ENCODE measurements around the gene PLA2G12A.

PLA2G12A gene

DNA sequence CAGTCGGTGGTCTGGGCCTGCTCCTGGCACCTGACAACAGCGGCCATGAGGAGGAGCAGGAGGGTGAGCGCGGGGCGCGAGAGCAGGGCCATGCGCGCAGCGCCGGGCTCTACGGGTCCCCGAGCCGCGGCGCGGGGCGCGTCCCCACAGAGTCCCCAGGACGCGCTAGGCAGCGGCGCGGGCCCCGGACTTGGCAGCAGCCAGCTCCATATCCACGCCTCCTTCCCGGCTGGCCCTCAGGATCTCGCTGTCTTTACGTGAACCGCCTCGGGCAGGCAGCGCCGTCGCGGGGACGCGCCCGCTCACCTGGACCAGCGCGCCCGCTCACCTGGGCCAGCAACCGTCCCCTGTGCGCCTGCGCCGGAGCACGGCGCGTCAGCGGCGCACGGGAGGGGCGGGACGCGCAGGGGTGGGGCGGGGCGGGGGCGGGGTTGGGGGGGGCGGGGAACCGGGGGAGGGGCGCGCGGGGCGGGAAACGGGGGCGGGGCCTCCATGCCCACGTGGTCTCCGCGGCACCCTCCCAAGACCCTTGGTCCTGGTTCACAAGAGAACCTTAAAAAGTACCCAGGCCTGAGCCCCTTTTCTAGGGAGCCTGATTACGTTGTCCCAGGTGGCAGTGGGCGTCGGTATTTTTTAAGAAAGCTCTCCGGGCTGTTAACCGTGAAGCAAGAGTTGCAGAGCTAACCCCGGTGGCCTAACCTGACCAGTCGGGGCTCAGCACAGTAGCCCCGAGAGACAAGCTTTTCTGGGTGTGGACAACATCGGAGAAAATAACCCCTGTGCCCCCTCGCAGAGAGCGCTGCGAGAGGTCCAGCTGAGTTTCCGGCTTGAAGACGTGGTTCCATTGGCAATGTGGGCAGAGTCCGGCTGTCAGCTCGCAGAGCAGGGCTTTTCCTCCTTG lies at the start of gene PLA2G12A:
TSS of gene PLA2G12A (minus strand) at position 353 of the 901 bp plus-strand sequence. CDS start at position 92, 261 bp downstream.
- peak; percentile 35 for DNase-seq

DNA sequence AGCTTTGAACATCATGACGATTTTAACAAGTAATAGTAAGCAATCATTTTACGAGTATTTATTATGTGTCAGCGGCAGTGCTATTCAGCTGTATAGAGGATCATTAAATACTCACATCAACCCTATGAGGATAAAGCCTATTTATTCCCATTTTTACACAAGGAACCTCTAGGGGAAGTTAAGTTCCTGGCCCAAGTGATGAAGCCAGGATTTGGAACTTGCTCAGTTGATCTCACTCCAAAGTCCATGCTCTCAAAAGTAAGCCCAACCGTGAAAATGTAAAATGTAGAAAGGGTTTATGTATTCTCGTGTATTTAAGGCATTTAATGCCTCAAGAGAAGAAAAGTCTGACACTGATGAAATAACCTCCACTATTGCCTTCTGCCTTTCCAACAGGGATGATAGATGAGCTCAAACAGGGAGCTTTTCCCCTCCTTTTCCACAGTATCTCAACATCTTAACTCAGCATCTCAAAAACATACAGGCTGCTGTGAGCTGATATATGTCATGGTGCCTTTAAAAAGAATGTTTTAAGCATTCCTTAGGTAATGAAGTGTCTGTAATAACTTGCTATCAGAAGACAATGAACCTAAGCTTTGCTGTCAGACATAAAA lies 35.0 kb upstream of the PLA2G12A start:
- DNase-seq: no peak

DNA sequence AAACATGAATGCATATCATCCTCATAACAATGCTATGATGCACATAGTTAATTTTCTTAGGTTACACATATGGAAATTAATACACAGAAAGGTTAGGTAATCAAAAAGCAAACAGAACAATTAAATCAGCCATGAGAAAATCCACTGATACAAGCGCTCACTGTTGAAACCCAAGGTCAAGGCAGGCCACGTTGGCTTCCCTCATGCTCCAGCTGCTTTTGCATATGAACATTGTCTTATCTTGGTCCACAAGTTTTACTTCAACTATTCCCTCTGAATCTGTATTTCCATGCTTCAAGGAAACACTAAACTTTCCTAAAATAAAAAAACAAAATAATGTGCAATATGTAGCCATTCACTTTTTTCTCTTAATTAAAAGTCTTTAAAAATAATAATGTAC lies 34.5 kb upstream of the PLA2G12A start:
- DNase-seq: no peak

DNA sequence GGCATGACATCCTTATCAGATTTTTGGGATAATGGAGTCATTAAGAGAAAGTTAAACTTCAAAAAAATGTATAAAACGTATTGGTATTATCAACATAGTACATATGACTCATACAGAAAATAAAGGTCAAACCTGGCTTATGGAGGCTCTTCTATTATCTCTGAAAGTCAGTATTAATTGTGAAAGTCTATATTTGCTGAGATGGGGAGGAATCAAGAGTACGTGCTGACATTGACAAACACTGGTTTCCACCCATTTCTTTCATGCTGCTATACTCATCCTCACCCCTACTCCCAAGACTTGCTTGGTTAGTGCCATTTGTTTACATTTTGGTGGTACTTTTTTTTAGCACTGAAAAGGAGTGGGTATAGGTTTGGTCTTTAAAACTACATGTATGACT lies 30.8 kb upstream of the PLA2G12A start:
- no peak for DNase-seq

DNA sequence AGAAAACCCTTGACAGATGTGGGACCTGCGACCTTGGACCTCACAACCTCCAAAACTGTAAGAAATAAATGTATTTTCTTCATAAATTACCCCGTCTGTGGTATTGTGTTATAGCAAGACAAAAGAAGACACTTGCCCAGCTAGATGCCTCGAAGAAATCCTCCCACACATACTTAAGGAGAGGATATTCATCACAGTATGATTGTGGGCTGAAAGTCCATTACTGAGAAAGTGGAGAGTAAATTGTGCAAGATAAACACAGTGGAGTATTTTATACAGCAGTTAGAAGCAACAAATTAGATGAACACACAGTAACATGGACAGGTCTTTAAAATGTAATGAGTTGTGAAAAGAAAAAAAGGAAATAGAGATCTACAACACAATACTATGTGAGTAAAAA lies 25.8 kb upstream of the PLA2G12A start:
- peak; percentile 12 for DNase-seq

DNA sequence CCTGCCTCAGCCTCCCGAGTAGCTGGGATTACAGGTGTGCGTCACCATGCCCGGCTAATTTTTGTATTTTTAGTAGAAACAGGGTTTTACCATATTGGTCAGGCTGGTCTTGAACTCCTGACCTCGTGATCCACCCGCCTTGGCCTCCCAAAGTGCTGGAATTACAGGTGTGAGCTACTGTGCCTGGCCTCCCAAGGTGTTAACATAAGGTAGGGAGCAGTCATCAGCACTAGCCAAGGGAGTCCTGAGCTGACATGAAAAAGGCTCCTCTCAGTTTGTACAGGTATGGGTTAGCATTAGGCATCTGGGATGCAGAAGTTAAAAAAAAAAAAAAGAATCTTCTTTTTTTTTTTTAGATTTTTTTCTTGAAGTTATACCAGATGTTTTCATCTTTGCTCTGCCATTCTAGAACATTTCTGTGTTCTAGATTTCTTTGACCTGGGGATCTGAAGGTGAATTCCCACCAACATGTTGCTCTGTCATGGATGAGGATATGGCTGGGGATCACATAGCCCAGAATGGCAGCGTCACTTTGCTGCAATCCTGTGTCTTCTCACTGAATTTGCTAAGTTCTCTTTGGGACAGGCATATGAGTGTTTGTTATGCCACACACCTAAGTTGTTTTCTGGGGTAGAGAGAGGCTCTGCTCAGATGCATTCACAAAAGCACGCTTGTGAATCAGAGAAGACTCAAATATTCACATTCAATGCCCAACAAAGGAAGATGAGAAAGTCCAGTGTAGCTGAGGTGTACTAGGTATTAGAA lies 24.4 kb upstream of the PLA2G12A start:
- DNase-seq: no peak

DNA sequence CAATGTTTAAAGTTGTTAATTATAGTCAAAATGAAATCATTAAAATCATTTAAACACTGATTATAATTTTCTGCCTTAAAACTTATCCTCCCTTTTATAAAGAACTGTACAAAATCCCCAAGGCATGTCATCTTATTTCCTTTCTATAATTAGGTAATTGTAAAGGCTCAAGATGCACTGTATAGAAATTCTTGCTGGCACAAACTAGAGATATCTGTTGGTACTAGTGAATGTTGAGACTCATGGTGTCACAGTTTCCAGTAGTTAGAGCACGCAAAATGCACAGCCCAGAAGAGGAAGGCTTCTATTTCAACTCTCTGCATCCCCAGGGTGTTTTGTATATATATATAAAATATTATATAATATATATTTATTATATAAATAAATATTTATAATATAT lies 22.7 kb upstream of the PLA2G12A start:
- no peak for DNase-seq

DNA sequence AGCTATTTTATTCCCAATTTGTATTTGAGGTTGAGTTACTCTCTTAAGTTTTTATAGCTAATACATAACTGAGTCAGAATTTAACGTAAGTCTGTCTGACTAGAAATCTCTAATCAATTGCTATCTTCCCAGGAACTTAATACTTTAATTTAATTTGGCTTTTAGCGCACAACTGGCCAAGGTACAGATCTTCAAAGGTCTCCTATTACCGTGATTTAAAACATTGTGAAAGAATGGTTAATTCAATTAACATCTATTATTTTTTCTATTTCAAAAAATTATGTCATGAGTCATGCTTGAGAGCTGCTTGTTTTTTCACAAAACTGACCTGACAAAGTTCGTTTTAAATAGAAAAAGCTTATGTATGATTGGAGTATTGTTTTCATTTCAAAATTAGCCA lies 22.0 kb upstream of the PLA2G12A start:
- DNase-seq: no peak

DNA sequence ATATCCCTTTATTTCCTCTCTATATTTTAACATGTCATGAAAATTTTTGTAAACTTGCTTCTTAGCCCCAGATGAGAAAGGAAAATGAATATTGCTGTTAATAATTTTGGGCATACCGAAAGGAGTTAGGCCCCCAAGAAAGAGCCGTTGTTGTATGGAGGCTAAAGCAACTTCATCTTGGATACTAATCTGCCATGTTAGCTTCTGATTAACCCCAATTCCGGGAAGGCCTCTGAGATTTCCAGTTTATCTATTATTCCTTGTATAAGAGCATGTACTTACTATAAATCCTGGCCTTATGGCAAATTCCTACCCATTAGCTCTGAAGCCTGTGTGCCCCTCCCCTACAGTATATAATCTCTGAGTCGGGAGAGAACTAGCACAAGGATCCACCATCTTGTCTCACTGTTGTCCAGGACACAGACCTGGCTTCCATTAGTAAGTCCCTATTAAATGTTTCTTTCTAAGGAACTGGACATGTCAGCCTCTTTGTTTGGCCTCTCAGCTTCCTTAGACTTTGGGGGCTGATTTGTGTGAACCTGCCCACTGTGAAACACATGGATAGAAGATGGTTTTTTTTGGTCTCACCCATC lies 20.9 kb upstream of the PLA2G12A start:
- DNase-seq: no peak

DNA sequence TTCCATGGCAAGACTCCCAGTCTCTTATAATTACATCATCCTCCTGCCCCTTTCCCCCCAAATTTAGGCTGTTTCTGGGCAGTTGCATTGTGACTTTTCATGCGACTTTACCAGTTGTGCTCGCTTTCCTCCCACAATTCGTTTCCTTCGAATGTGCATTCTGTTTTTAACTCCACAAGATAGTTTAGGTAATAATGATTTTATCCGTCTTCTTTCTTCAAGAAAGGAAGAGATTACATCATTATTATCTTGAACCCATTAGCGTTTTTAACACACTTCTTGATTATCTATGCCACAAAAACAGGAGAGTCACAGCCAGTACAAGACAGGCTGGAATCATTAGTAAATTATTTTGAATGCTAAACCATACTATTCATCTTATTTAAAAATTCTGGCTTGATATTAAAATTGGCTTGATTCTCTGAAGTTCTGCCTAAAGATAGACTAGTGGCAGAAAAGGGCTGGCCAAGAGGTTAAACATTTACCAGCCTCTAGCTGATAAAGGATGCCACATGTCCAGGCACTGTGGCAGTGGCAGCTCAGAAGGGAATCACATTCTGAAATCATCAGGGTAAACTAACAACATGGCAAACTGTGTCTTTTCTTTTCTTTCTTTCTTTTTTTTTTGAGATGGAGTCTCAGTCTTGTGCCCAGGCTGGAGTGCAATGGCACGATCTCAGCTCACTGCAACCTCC lies 19.7 kb upstream of the PLA2G12A start:
- no peak for DNase-seq

DNA sequence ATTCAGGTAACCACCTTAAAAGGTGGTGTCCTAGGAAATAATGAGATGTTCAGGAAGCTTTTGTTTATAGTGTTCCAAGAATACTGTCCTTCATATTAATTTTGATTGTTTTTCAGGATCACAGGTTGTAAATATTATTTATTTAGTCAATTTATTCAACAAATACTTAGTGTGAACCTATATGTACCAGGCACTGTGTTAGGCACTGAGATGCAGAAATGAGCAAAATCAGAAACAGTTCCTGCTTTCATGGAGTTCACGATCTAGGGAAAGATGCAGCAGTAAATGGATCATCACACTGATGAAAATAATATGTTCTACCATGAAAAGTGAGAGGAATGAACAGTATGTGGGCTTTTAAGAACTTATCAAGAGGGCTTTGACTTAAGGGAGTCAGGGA lies 18.2 kb upstream of the PLA2G12A start:
- no peak for DNase-seq

DNA sequence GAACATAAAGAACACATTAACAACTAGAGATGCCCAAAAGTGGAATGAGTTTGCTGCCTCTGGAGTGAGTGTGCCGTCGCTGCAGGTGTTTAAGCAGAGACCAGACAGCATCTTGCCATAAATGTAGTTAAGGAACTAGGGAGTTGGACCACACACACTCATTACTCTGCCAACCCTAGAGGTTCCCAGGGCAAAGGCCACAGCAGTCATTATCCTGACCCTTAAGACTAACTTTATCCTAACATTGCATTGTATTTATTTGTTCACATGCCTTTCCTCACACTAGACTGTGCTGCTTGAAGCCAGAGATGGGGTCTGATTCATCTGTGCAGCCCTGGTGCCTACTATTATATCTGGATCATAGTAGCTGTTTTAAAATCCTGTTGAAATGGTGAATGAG lies 16.9 kb upstream of the PLA2G12A start:
- DNase-seq: no peak

DNA sequence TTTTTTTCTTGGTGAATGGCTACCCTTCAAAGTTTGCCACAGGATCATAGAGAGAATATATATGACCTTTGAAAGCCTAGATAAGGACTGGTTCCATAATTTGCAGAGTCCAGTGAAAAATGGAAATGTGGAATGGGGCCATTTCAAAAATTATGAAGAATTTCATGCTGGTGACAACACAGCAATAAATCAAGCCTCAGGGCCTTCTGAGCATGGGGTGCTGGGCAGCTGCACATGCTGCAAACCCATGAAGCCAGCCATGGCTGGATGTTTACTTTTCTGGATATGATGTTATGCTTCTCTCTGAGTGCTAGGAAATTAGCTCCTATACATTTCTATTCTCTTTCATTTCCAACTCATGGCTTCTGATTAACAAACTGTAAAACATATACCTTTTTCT lies 16.0 kb upstream of the PLA2G12A start:
- DNase-seq: no peak

DNA sequence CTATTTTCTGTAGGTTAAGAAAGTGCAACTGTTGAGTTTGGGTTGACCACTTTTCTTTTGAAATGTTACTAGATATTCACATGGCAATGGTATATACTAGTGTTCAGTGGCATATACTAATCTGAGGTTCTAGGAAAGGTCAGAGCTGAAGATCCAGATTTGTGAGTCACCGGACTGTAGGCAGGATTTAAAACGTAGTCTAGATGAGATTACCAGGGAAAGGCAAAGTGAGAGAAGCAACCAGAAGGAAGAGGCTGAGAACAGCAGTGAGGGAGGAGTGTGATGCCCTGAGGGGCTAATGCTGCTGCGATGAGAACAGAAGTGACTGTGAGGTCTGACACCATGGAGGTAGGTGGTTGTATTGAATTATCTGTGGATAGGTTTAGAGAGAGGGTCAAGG lies 9.7 kb upstream of the PLA2G12A start:
- no peak for DNase-seq

DNA sequence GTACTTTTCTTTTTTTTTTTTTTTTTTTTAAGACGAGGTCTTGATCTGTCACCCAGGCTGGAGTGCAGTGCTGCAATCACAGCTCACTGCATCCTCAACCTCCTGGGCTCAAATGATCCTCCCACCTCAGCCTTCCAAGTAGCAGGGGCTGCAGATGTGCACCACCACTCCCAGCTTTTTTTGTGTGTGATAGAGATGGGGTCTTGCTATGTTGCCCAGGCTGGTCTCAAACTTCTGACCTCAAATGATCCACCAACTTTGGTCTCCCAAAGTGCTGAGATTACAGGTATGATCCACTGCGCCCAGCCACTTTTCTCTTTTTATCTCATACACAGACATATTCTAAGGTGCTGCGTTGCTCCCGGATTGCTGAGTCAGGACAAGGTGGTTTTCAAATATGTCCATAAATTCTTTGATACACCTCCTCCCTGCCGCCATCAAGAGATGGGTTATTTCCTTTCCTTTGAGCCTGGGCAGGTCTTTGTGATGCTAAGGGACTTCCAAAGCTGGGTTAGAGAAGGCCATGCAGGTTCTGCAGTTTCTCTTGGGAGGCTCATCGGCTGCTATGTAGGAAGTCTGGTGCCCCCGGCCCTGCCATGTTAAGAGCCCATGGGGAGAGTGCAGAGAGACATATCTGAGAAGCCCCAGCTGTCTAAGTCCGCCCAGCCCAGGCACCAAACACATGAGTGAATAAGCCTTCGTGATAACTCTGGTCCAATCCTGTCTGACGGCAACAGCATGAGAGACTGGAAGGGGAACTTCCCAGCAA lies 8.4 kb upstream of the PLA2G12A start:
- DNase-seq: no peak

DNA sequence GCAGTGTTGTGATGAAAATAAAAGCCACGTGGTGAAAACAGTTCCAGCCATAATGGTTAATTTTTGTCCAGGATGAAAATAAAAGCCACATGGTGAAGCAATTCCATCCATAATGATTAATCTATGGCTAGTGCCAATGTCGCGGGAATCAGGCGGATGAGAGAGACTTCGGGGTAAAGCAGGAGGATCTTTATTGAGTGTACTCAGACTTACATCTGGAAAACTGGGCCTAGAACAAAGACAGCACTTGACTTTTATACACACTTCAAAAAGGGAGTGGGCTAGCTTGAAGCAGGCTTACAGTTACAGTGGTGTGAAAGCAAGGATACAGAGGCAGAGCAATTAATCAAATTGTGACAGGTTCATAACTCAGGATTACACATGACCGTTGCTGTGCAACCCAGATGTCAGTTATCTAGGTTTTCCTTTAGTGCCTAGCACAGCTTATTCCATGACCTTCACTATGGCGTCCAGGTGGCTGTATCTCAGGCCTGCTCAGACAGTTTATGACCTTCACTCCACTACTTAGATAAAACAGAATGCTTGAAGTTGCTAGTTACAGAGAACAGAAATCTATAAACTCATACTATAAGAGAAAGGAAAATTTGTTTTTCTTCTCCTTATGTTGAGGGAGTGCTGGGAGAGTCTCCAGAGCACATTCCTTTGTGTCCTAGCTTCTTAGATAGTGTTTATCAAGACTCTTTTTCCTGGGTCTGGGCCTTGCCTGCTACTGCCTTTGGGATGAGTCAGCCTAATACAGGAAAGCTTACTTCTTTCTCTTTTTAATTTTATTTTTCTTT lies 5.9 kb upstream of the PLA2G12A start:
- no peak for DNase-seq

DNA sequence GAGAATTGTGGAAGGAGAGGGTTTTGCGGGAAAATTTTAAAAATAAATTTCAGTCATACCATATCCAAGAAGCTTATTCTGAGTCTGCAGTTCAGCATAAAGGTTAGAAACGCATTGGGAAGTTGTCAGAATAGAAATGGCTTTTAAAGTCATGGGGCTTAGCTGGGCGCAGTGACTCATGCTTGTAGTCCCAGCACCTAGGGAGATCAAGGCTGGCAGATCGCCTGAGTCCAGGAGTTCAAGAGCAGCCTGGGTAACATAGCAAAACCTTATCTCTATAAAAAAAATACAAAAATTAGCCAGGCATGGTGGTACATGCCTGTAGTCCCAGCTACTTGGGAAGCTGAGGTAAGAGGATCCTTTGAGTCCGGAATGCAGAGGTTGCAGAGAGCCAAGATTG lies 3.9 kb upstream of the PLA2G12A start:
- no peak for DNase-seq

DNA sequence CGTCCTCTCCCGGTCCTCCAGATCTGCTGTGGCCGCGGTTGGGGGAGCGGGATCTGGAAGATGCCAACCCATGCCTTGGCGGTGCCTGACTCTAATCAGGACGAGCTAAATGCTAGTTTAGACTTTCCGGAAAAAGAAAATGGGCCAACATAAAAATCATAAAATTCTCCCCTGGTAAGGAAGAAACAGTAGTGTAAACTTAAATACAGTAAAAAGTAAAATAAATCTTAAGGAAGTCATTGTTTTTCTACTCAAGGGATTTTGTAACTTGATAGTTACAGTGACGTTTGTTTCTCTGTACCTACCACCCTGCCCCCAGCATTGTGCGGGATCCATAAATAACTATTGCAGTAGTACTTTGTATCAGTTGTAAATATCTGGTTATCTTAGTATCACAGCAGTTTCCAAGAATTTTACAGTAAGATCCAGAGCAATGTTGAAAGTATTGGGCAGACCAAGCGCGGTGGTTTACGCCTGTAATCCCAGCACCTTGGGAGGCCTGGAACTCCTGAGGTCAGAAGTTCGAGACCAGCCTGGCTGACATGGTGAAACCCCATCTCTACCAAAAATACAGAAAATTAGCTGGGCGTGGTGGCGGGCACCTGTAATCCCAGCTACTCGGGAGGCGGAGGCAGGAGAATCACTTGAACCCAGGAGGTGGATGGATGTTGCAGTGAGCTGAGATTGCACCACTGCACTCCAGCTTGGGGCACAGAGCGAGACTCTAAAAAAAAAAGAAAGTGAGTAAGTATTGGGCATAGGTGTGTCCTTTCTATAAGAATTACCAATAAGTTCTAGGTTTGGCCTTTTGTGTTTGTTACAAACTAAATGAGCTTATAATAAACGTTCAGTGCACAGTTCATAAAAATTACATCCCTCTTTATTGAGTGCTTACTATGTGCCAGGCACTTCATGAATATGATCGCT lies 1.0 kb upstream of the PLA2G12A start:
- DNase-seq: no peak

DNA sequence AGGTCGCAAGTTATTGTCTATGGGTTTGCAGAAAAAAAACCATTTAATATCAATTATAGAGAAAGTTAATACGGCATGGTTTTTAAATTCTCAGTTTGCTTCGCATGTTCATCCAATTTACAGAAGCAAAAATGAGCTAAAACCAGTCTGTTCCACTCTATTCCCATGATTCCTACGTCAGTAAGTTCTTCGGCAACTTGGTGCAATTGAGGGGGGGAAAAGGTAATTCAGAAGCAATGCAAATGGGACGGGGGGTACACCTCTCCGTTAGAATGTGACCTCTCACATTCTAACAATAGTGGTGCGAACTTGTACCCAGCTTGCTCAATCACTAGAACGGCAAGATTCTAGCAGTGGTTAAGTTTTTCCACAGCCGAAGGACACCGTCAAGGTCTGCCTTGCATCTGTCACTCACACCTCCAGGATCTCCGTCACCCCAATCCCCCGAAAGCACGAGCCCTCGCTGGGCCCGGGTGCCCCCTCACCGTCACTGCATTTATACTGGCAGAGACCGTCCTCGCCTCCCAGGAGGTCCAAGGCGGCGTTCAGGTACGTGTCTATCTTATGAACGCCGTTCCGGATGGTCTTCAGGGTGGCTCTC lies 653 bp downstream of the PLA2G12A start:
- no peak for DNase-seq
